SK-N-MC (cell line): ENCODE results near the gene ATP13A5.

ENCODE experiments used
- EZH2 ChIP-seq: fragments of 200-600 bp; sonication (generic); IDR thresholded peaks from one replicate; pipeline ENCODE4 v1.6.1; 2017; ENCODE audit warnings: antibody characterized with exemption
- POLR2AphosphoS5 ChIP-seq: IDR thresholded peaks from 2 replicates; pipeline ENCODE4 v1.6.1; 2012; ENCODE audit warnings: mild to moderate bottlenecking, low read depth, low read length, borderline replicate concordance

DNA sequence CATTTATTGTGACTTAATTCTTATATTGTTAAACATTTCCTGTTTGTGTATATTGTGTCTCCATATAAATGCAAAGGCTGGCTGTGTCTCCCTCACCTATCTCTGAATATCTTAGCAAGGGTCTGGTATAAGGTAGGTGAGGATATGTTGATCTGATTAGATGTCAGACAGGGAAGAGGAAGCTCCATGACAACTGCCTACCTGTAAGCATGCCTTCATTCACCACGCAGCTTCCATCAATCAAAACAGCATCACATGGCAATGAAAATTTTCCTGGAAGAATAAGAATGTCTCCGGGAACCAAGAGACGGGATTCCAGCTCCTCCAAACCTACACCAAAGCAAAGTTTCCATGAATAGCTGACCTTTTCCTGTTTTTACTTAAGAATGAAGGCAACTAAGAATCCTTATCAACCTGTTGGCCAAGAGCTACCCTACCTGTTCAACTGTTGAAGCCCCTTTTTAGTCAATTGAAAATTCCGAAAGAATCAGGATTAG lies 34.8 kb downstream of the ATP13A5 start:
- TF ChIP-seq EZH2 (no peak), POLR2AphosphoS5 (no peak)
